GM19025 (cell line): ENCODE data around the gene CBX5.
A peak's percentile ranks its signal among the peaks of the same experiment; 100 is the strongest.
"Not testable (repeated sequence)": the region's sequence is repeated elsewhere in the genome, so short reads cannot be mapped to it uniquely, and the experiment has no call there.

Experiments used
- ATAC-seq: cut with Tn5 transposase; IDR thresholded peaks from one replicate; pipeline ENCODE4 v1.9.1; 2021; ENCODE audit warnings: mild to moderate bottlenecking, low read depth, moderate library complexity; ENCODE audit not compliant: unreplicated experiment

The CBX5 gene

GRCh38 chr12:54272214-54272613 is 7.7 kb downstream of the CBX5 start:
- no peak for ATAC-seq

DNA sequence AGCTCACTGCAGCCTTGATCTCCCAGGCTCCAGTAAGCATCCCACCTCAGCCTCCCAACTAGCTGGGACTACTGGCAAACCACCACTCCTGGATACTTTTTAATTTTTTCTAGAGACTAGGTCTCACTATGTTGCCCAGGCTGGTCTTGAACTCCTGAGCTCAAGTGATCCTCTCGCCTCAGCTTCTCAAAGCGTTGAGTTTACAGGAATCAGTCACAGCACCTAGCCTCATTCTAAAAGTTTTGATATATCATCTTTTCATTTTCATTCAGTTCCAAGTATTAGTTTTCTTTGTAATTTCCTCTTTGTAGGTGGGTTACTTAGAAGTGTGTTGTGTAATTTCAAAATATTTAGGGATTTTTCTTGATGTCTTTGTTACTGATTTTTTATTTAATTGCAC is 9.6 kb downstream of the CBX5 start:
- ATAC-seq, result no peak

GRCh38 chr12:54266852-54267251 is 13.1 kb downstream of the CBX5 start:
- ATAC-seq, result no peak

- ATAC-seq, result no peak
Measured at GRCh38 chr12:54265364-54265812, 14.5 kb downstream of the CBX5 start.

GRCh38 chr12:54262403-54262925 is 17.5 kb downstream of the CBX5 start:
- no peak for ATAC-seq

GRCh38 chr12:54261815-54262402 is 18.0 kb downstream of the CBX5 start:
- no peak for ATAC-seq

DNA sequence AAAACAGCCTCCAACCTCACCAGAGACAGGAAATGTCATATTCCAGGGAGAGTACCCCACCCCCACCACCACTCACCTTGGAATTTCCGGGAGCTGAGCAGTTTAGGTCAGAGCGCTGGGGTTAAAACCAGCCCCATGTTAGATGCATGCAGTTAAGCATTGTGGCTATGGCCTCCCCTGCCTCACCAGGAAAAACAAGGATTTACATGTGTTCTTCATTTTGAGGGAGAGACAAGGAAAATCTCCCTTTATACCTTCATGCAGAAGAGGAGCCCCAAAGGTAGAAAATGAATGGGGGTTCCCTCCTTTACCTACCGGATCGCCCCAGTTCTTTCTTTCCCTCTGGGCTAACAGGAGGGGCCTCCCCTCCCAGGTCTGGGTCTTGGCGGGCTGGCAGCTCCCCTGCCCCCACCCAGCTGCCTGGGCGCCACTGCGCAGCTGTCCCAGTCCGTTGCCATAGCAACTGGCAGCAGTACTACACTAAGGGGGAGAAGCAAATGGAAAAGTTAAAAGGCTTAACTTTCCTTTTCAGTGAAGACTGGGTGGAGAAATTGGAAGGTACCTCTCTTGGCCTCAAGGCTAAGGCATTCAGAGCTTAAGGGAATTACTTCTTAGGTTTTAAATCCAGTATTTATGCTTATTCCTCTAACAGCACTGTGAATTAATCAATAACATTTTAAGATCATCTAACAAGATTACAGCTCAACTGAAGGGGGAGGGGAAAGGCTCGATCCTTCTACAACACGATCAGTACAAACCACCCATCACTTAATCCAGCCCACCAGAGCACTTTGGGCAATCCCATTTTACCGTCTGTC is 20.5 kb downstream of the CBX5 start:
- ATAC-seq, result peak; percentile 84

- no peak for ATAC-seq
Measured at GRCh38 chr12:54258201-54258681, 21.7 kb downstream of the CBX5 start.

- no peak for ATAC-seq
Measured at GRCh38 chr12:54257332-54257731, 22.6 kb downstream of the CBX5 start.

DNA sequence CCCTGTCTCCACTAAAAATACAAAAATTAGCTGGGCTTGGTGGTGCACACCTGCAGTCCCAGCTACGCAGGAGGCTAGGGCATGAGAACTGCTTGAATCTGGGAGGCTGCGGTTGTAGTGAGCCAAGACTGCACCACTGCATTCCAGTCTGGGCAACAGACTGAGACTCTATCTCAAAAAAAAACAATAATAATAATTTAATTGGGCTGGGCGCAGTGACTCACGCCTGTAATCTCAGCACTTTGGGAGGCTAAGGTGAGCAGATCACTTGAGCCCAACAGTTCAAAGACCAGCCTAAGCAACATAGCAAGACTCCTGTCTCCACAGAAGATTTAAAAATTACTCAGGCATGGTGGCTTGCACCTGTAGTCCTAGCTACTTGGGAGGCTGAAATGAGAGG is 26.7 kb downstream of the CBX5 start:
- no peak for ATAC-seq

DNA sequence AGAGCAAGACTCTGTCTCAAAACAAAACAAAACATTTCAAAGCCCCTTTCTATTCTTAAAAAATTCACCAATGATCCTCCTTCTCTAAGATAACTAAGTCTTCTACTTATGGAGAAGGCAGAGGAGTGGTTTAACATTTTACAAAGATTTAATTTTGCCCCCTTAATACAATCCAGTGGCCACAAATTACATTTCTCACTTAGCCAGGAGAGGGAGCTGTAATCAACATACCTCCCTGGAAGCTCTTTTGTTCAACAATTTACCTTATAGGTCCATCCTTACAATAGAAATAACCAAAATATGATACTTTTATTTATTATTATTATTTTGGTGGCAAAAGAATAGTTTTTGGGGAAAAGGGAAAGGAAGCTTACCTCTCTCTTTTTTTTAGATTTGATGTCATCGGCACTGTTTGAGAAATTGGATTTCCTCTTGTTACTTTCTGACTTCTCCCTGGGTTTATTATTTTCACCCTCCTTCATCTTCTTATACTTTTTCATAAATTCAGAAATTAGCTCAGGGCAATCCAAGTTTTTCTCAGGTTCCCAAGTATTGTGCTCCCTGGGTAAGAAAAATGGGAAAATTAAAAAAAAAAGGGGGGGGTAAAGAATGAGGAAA is 28.1 kb downstream of the CBX5 start:
- ATAC-seq, result no peak

GRCh38 chr12:54249489-54249888 is 30.4 kb downstream of the CBX5 start:
- ATAC-seq, result no peak

- no peak for ATAC-seq
Measured at GRCh38 chr12:54246011-54246641, 33.8 kb downstream of the CBX5 start.

DNA sequence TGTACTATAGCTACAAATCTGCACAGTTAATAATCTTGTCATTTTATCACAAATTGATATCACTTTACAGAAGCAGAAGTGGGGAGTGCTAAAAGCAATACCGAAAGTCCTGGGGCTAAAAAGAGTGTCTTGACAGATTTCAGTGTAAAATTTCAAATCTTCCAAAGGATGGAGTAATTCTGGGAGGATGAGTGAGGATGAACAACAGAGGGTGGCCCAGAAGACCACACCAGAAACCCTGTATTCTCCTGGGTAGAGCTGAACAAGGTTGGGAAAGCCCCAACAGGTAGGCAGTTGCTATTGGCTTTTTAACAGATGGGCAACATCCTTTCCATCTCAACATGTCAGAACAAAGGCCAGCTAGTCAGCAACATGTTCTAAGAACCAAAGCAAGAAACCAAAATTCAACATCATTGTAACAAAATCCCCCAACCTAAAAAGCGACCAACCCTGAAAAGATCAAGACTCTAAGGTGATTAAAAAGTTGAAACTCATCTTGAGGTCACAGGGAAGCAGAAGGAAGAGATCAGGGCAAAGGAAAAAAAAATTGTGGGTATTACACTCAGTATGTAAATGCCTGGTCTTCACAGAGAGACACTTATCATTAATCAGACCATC is 38.8 kb downstream of the CBX5 start:
- peak; percentile 72 for ATAC-seq

DNA sequence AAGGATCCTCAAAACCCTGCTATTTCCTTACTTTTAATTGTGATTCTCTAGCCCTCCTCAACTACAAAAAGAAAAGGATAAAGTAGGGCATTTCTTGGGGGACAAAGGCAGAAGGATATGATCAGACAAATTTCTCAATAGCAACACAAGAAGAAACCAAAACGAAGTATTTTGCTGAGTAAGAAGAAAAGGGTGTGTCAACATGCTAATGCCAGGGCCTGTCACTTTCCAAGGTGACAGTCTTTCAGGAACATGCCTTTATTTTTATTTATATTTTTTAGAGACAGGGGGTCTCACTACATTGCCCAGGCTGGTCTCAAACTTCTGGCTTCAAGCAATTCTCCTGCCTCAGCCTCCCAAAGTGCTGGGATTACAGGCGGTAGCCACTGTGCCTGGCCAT is 39.8 kb downstream of the CBX5 start:
- no peak for ATAC-seq

DNA sequence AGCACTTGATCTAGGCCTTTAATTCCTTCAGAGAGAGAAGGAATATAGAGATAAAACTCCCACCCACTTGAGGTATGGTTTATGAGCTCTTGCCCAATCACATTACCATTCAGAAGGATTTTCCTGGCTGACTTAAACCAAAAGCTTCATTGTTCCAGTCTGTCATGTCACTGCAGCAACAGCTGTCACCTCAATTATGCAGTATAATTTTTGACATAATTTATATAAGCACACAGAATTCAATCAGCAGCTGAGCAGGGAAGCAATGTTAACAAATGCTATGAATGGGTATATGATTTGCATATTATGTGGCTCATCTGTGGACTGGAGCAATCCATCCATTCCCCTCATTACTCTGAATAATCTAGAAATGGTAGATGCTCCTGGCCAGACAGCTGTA is 40.3 kb downstream of the CBX5 start:
- ATAC-seq, result no peak

GRCh38 chr12:54238531-54238930 is 41.4 kb downstream of the CBX5 start:
- ATAC-seq, result no peak

DNA sequence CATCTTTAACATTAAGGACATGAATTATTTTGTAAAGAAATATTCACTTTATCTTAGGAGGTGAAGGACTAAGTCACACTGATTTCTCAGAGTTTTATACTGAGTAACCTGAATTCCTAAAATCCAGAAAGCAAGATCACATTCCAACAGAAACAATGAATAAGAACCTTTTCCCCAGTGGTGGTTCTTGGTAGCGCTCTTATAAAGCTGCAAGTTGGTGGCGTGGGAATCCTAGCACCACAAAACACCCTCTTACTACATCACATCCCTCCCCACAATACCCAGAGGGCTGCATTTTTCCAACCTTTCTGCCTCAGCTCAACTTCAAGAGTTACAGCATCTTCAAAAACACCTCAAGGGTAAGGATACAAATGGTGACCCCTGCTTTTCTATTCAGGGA is 47.1 kb downstream of the CBX5 start:
- no peak for ATAC-seq

- not testable (repeated sequence) for ATAC-seq
Measured at GRCh38 chr12:54231269-54231668, 48.7 kb downstream of the CBX5 start.

- no peak for ATAC-seq
Measured at GRCh38 chr12:54230555-54230954, 49.4 kb downstream of the CBX5 start.
